Epithelial cell of esophagus (primary cell): ENCODE results near the gene EFCAB13.
"Not testable (repeated sequence)": the region's sequence is repeated elsewhere in the genome, so short reads cannot be mapped to it uniquely, and the experiment has no call there.

ENCODE experiments used
- DNase-seq: peaks from one replicate; pipeline ENCODE4 v3.0.0; 2010; ENCODE audit warnings: low read depth
- H3K4me3 ChIP-seq: 2 replicates; pipeline ENCODE4 v1.5.1; 2011; ENCODE audit warnings: mild to moderate bottlenecking, low read length, control low read depth
- CTCF ChIP-seq: IDR thresholded peaks from 2 replicates; pipeline ENCODE4 v1.5.1; 2011; ENCODE audit warnings: low read depth, mild to moderate bottlenecking, low read length, control low read depth, inconsistent platforms; ENCODE audit not compliant: insufficient read depth; ENCODE audit errors: missing control alignments

Gene EFCAB13

GRCh38 chr17:47388825-47389224 lies 65.1 kb downstream of the EFCAB13 start:
- no peak for DNase-seq
- TF ChIP-seq CTCF, result no peak
- H3K4me3 ChIP-seq, result no peak overlapping the region

GRCh38 chr17:47397532-47398128 lies 73.9 kb downstream of the EFCAB13 start:
- not testable (repeated sequence) for H3K4me3 ChIP-seq, DNase-seq

- no peak for DNase-seq
- no peak overlapping the region for H3K4me3 ChIP-seq
- TF ChIP-seq CTCF, result no peak
These were observed 76.6 kb downstream of the EFCAB13 start for GRCh38 chr17:47400333-47400732.

GRCh38 chr17:47401100-47401499 lies 77.3 kb downstream of the EFCAB13 start:
- TF ChIP-seq CTCF, result no peak
- DNase-seq, result no peak
- H3K4me3 ChIP-seq, result no peak overlapping the region

GRCh38 chr17:47404006-47404405 lies 80.3 kb downstream of the EFCAB13 start:
- no peak overlapping the region for H3K4me3 ChIP-seq
- TF ChIP-seq CTCF, result no peak
- DNase-seq, result no peak

DNA sequence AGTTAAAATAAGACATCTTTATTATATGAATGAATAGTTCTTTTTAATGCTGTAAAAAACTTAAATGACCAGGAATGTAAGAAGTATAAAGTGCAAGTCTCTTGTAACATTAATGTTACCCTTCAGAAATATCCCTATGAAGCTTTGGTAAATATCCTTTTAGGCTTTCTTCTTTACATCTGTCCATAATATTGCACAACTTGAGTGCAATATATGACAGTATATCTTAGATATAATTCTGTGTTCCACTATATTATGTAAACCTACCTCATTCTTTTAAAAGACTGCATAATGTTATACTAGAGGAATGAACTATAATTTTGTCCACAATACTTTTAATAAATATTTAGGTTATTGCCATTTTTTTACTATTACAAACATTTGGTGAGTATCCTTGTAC lies 81.1 kb downstream of the EFCAB13 start:
- no peak for DNase-seq
- H3K4me3 ChIP-seq, result no peak overlapping the region
- TF ChIP-seq CTCF, result no peak

GRCh38 chr17:47413872-47414271 lies 90.1 kb downstream of the EFCAB13 start:
- no peak overlapping the region for H3K4me3 ChIP-seq
- no peak for TF ChIP-seq CTCF
- no peak for DNase-seq
